ENCODE results near the gene RPL27.

The RPL27 gene

GRCh38 chr17:43021741-43022512, 23.7 kb downstream of the RPL27 start, which contains the start of gene VAT1:
Gene VAT1 (minus strand): TSS chr17:43022385. CDS start chr17:43022322, 63 bp downstream.
- H3K4me3 ChIP-seq (ENCODE audit: low read length) = peak within 1 kb of the TSS; percentile 63

GRCh38 chr17:43024407-43025289, 26.4 kb downstream of the RPL27 start, which contains the start of gene RND2:
Gene RND2 (plus strand): TSS chr17:43025231. CDS start chr17:43025348, 117 bp downstream.
- TF ChIP-seq ZNF274 (IDR thresholded peaks at IDR 0.05; ENCODE audit: low read depth, low read length) = no peak
- peak within 1 kb of the TSS; percentile 58 for H3K4me3 ChIP-seq (ENCODE audit: low read length)

More at GRCh38 chr17:43021741-43022512, 23.7 kb downstream of the RPL27 start, which contains the start of gene VAT1:
- no peak for TF ChIP-seq ZNF274 (IDR thresholded peaks at IDR 0.05; ENCODE audit: low read depth, low read length)

GRCh38 chr17:43025290-43025657, 27.1 kb downstream of the RPL27 start:
- TF ChIP-seq ZNF274 (IDR thresholded peaks at IDR 0.05; ENCODE audit: low read depth, low read length) = no peak
- H3K4me3 ChIP-seq (ENCODE audit: low read length) = no peak overlapping the region

GRCh38 chr17:43025766-43026537, 27.7 kb downstream of the RPL27 start:
- no peak for TF ChIP-seq ZNF274 (IDR thresholded peaks at IDR 0.05; ENCODE audit: low read depth, low read length)
- H3K4me3 ChIP-seq (ENCODE audit: low read length) = no peak overlapping the region

GRCh38 chr17:43026595-43026994, 28.4 kb downstream of the RPL27 start:
- no peak for TF ChIP-seq ZNF274 (IDR thresholded peaks at IDR 0.05; ENCODE audit: low read depth, low read length)
- no peak overlapping the region for H3K4me3 ChIP-seq (ENCODE audit: low read length)

- TF ChIP-seq ZNF274 (IDR thresholded peaks at IDR 0.05; ENCODE audit: low read depth, low read length) = no peak
Measured at GRCh38 chr17:43027091-43028032, 29.1 kb downstream of the RPL27 start.

GRCh38 chr17:43028221-43028861, 30.1 kb downstream of the RPL27 start:
- no peak for TF ChIP-seq ZNF274 (IDR thresholded peaks at IDR 0.05; ENCODE audit: low read depth, low read length)
- H3K4me3 ChIP-seq (ENCODE audit: low read length) = no peak overlapping the region

More at GRCh38 chr17:43027091-43028032, 29.1 kb downstream of the RPL27 start:
- no peak overlapping the region for H3K4me3 ChIP-seq (ENCODE audit: low read length)

- H3K4me3 ChIP-seq (ENCODE audit: low read length) = no peak overlapping the region
- TF ChIP-seq ZNF274 (IDR thresholded peaks at IDR 0.05; ENCODE audit: low read depth, low read length) = no peak
Measured at GRCh38 chr17:43030137-43030767, 32.0 kb downstream of the RPL27 start.

- TF ChIP-seq ZNF274 (IDR thresholded peaks at IDR 0.05; ENCODE audit: low read depth, low read length) = no peak
- H3K4me3 ChIP-seq (ENCODE audit: low read length) = no peak overlapping the region
Measured at GRCh38 chr17:43031666-43032065, 33.4 kb downstream of the RPL27 start.

GRCh38 chr17:43033948-43034881, 36.0 kb downstream of the RPL27 start:
- TF ChIP-seq ZNF274 (IDR thresholded peaks at IDR 0.05; ENCODE audit: low read depth, low read length) = no peak
- no peak overlapping the region for H3K4me3 ChIP-seq (ENCODE audit: low read length)

GRCh38 chr17:43034894-43035293, 36.7 kb downstream of the RPL27 start:
- H3K4me3 ChIP-seq (ENCODE audit: low read length) = no peak overlapping the region
- no peak for TF ChIP-seq ZNF274 (IDR thresholded peaks at IDR 0.05; ENCODE audit: low read depth, low read length)
